ENCODE results near the gene MAPK12. TPM values are rescaled to one million over a fixed set of nuclear protein-coding genes. Genes with fewer than 3 reads are reported as not detected.

MAPK12 gene
- total and polyA plus RNA-seq, 2 donors (not counting 1 experiment from before 2014, with no cell fraction given) = 6.5 to 7.8 TPM

DNA sequence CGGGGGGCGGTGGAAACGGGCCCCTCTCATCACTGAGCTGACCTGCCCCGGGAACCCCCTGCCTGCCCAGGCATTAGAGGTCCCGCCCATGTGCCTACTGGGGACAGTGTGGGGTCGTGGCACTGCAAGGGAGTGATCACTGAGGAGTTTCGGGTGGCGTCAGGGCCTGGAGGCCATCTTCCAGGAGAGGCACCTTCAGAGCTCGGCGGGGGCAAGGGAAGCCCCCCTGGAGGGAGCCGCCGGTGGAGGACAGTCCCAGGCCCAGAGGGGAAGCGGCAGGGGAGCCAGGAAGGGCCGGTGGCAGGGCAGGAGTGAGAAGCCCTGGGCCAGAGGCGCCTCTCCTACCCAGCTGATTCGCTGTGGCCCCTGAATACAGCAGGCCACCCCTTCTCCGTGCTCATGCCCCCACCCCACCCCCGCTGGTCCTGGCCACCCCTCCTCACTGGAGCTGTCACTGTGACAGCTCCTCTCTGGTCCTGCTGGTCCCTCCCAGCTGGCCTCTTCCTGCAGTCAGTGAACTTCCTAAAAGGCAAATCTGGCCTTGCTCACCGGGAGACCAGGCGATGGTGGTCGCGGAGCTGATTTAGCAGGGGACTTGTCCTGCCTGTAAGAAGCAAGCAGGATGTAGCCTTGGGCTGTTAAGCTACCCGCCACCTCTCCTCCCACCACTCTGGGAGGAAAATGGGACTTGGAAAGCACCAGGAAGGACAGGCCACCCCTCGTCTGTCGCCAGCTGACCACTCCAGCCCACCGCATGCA, 10.7 kb upstream of the MAPK12 start:
- CTCF ChIA-PET = interaction anchor here (0.8 to 2.0 kb wide), 13 partner anchors 10 to 349 kb away, joined by 3 to 8 read pairs (median 4); partner anchors contain the start of genes HDAC10 and TUBGCP6
- TF ChIP-seq EZH2 (IDR thresholded peaks at IDR 0.05; ENCODE audit: borderline replicate concordance, insufficient read depth, low read depth, low read length, poor library complexity, severe bottlenecking) = no peak
- TF ChIP-seq, protein P1, sequence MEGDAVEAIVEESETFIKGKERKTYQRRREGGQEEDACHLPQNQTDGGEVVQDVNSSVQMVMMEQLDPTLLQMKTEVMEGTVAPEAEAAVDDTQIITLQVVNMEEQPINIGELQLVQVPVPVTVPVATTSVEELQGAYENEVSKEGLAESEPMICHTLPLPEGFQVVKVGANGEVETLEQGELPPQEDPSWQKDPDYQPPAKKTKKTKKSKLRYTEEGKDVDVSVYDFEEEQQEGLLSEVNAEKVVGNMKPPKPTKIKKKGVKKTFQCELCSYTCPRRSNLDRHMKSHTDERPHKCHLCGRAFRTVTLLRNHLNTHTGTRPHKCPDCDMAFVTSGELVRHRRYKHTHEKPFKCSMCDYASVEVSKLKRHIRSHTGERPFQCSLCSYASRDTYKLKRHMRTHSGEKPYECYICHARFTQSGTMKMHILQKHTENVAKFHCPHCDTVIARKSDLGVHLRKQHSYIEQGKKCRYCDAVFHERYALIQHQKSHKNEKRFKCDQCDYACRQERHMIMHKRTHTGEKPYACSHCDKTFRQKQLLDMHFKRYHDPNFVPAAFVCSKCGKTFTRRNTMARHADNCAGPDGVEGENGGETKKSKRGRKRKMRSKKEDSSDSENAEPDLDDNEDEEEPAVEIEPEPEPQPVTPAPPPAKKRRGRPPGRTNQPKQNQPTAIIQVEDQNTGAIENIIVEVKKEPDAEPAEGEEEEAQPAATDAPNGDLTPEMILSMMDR (IDR thresholded peaks at IDR 0.05) = no peak
- no peaks in the 10 kb centered on the region for H3K27me3 Mint-ChIP-seq
- WGBS (ENCODE audit: insufficient coverage) = 53% methylated on average over 19 of the region's 26 CpGs
- no peak overlapping the region for H3K27ac ChIP-seq (ENCODE audit: low read length in 2 of 2)
- H4K20me1 ChIP-seq (ENCODE audit: control insufficient read depth, insufficient read depth, low read length, poor library complexity, severe bottlenecking) = peaks cover 11% of the 10 kb centered on the region
- ATAC-seq (ENCODE audit: low read depth) (no peak), DNase-seq (no peak)
- H3K9me3 ChIP-seq (ENCODE audit: control extremely low read depth in 1 of 3, control insufficient read depth in 2 of 3, insufficient read depth in 1 of 3, low read length in 2 of 3) = no peaks in the 10 kb centered on the region
- no peaks in the 10 kb centered on the region for H3K9me3 Mint-ChIP-seq (ENCODE audit: insufficient read depth)
- POLR2A ChIA-PET = interaction anchor here (0.6 kb wide), 2 partner anchors 58 to 64 kb away, joined by 4 to 6 read pairs; no protein-coding TSS in a partner anchor
- intact Hi-C loops (cut with micrococcal nuclease) = no loop called here
- peaks cover 19% of the 10 kb centered on the region for H3K4me1 Mint-ChIP-seq
- no peaks in the 10 kb centered on the region for H3K79me2 ChIP-seq (ENCODE audit: control insufficient read depth, insufficient read depth, low read length)
- peak overlapping the region; percentile 96 for H3K4me2 ChIP-seq (replicated peaks; ENCODE audit: low read depth, low read length, poor library complexity, severe bottlenecking)
- H2AFZ ChIP-seq (ENCODE audit: insufficient read depth, low read depth, low read length, poor library complexity, severe bottlenecking) = no peak overlapping the region
- peak overlapping the region; percentile 49 for H3K4me3 Mint-ChIP-seq
- no peak overlapping the region for H3K9ac ChIP-seq (ENCODE audit: low read length)
- H3K27me3 ChIP-seq (replicated peaks in 1 of 4; ENCODE audit: control extremely low read depth in 1 of 4, control insufficient read depth in 3 of 4, insufficient read depth in 4 of 4, low read length in 3 of 4) = peaks cover 0 to 23% (median 9%) of the 10 kb centered on the region in 4 experiments
- no peak overlapping the region for H3K4me3 ChIP-seq (ENCODE audit: control extremely low read depth in 1 of 5, extremely low read depth in 1 of 5, insufficient read depth in 1 of 5, low read depth in 2 of 5, low read length in 4 of 5)
- peaks cover 23 to 34% of the 10 kb centered on the region in 2 donors for H3K4me1 ChIP-seq (ENCODE audit: control insufficient read depth in 2 of 2, insufficient read depth in 2 of 2, low read length in 2 of 2)
- H3K36me3 ChIP-seq (replicated peaks in 1 of 2; ENCODE audit: control extremely low read depth in 1 of 2, control insufficient read depth in 1 of 2, extremely low read depth in 1 of 2, insufficient read depth in 2 of 2, low read length in 1 of 2) = no peaks in the 10 kb centered on the region
- H3K27ac Mint-ChIP-seq = peak overlapping the region; percentile 41

DNA sequence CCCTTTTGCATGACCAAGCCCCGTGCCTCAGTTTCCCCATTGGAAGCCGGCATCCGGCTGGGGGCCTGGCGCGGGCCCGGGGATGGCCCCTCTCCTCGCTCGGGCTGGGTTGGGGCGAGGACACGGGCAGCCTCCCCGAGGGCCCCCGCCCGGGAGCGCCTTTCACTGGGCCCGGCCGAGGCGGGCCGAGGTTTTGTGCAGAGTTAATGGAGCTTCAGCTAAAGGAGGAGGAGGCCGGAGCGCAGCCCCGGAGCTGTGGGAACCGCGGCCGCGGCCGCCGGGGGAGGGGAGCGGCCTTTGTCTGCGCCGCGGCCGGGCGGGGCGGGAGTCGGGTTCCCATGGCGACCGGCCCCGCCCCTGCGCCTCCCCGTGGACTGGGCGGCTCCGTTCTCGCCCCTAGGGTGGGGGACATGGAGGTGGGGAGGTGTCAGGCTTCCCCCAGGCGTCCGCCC, 10.1 kb upstream of the MAPK12 start:
- peak; percentile 39 for ATAC-seq (ENCODE audit: low read depth)
- H3K4me1 Mint-ChIP-seq = peaks cover 19% of the 10 kb centered on the region
- peaks cover 11% of the 10 kb centered on the region for H4K20me1 ChIP-seq (ENCODE audit: control insufficient read depth, insufficient read depth, low read length, poor library complexity, severe bottlenecking)
- peak; percentile 30 for TF ChIP-seq EZH2 (IDR thresholded peaks at IDR 0.05; ENCODE audit: borderline replicate concordance, insufficient read depth, low read depth, low read length, poor library complexity, severe bottlenecking)
- TF ChIP-seq, protein P1 (IDR thresholded peaks at IDR 0.05) = no peak
- no peak overlapping the region for H3K27ac Mint-ChIP-seq
- no peaks in the 10 kb centered on the region for H3K9me3 ChIP-seq (ENCODE audit: control extremely low read depth in 1 of 3, control insufficient read depth in 2 of 3, insufficient read depth in 1 of 3, low read length in 2 of 3)
- H3K4me1 ChIP-seq (ENCODE audit: control insufficient read depth in 2 of 2, insufficient read depth in 2 of 2, low read length in 2 of 2) = peaks cover 23 to 34% of the 10 kb centered on the region in 2 donors
- H3K27me3 ChIP-seq (replicated peaks in 1 of 4; ENCODE audit: control extremely low read depth in 1 of 4, control insufficient read depth in 3 of 4, insufficient read depth in 4 of 4, low read length in 3 of 4) = peaks cover 0 to 23% (median 9%) of the 10 kb centered on the region in 4 experiments
- under 1% methylated on average over 33 of the region's 45 CpGs for WGBS (ENCODE audit: insufficient coverage)
- H2AFZ ChIP-seq (ENCODE audit: insufficient read depth, low read depth, low read length, poor library complexity, severe bottlenecking) = no peak overlapping the region
- intact Hi-C loops (cut with micrococcal nuclease) = loop anchor here (2.0 kb wide), 3 partner anchors 19 to 29 kb away; partner anchors contain the start of gene TUBGCP6
- peak overlapping the region in 3 of 5 experiments; percentile 60 to 79 (median 64) for H3K4me3 ChIP-seq (ENCODE audit: control extremely low read depth in 1 of 5, extremely low read depth in 1 of 5, insufficient read depth in 1 of 5, low read depth in 2 of 5, low read length in 4 of 5)
- no peaks in the 10 kb centered on the region for H3K36me3 ChIP-seq (replicated peaks in 1 of 2; ENCODE audit: control extremely low read depth in 1 of 2, control insufficient read depth in 1 of 2, extremely low read depth in 1 of 2, insufficient read depth in 2 of 2, low read length in 1 of 2)
- ChIA-PET POLR2A (interaction anchor here (0.6 to 0.7 kb wide), 2 partner anchors 30 to 47 kb away, joined by 8 to 11 read pairs; no protein-coding TSS in a partner anchor), CTCF (interaction anchor here (0.7 to 2.0 kb wide), 9 partner anchors 10 to 349 kb away, joined by 3 to 8 read pairs (median 4); partner anchors contain the start of gene HDAC10)
- DNase-seq = peak; percentile 73
- H3K4me2 ChIP-seq (replicated peaks; ENCODE audit: low read depth, low read length, poor library complexity, severe bottlenecking) = peak overlapping the region; percentile 96
- no peak overlapping the region for H3K27ac ChIP-seq (ENCODE audit: low read length in 2 of 2)
- H3K79me2 ChIP-seq (ENCODE audit: control insufficient read depth, insufficient read depth, low read length) = no peaks in the 10 kb centered on the region
- no peaks in the 10 kb centered on the region for H3K27me3 Mint-ChIP-seq
- peak overlapping the region; percentile 70 for H3K9ac ChIP-seq (ENCODE audit: low read length)
- no peaks in the 10 kb centered on the region for H3K9me3 Mint-ChIP-seq (ENCODE audit: insufficient read depth)
- peak overlapping the region; percentile 49 for H3K4me3 Mint-ChIP-seq

Data from B cell (primary cell).